HG02571 (cell line): ENCODE data around the gene KCNK6.

ENCODE experiments used
- ATAC-seq: cut with Tn5 transposase; IDR thresholded peaks from one replicate; pipeline ENCODE4 v1.9.1; 2021; ENCODE audit warnings: mild to moderate bottlenecking, moderate library complexity; ENCODE audit not compliant: unreplicated experiment

The KCNK6 gene

GRCh38 chr19:38294090-38294489, 25.6 kb upstream of the KCNK6 start:
- ATAC-seq = no peak

GRCh38 chr19:38298821-38299680, 20.6 kb upstream of the KCNK6 start:
- no peak for ATAC-seq

DNA sequence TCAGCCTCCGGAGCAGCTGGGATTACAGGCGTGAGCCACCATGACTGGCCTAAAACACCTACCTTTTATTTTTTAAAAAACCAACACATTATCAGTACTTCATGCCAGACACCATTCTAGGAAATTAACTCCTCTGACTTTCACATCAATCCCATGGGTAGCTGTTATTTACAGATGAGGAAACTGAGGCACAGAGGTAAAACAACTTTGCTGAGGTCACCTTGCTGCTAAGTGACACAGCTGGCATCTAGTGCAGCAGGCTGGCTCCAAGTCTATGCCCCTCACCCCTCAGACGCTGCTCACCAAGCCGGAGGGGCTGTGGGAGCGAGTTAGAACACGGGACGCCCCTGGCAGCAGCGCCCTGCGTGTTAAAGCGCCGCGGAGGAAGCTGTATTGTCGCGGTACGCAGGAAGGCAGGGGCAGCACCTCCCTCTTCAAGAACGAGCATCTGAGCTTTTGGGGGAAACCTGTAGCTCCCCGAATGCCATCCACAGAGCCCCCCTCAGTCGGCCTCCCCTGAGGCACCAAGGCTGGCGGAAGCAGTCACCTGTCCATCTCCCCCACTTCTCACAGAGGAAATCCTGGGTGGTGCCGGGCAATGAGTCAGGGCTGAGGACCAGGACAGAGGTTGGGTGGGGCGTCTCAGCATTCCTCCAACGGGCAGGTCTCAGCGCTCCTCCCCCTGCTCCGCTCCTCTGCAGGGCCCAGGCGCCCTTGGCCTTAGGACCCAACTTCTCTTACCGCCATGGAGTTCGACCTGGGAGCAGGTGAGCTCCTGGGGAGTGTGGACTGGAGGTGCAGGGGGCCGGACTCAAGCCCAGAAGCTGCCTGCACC, 15.9 kb upstream of the KCNK6 start, which contains the start of gene C19orf33:
TSS of gene C19orf33 (plus strand) at position 735 of the 835 bp plus-strand sequence. CDS start at position 746, 11 bp downstream.
- no peak for ATAC-seq

GRCh38 chr19:38304352-38304865, 15.2 kb upstream of the KCNK6 start:
- no peak for ATAC-seq

- no peak for ATAC-seq
Measured at GRCh38 chr19:38304866-38305429, 14.7 kb upstream of the KCNK6 start.

- ATAC-seq = no peak
Measured at GRCh38 chr19:38306236-38306635, 13.4 kb upstream of the KCNK6 start.

- ATAC-seq = no peak
Measured at GRCh38 chr19:38307076-38307475, 12.6 kb upstream of the KCNK6 start.

DNA sequence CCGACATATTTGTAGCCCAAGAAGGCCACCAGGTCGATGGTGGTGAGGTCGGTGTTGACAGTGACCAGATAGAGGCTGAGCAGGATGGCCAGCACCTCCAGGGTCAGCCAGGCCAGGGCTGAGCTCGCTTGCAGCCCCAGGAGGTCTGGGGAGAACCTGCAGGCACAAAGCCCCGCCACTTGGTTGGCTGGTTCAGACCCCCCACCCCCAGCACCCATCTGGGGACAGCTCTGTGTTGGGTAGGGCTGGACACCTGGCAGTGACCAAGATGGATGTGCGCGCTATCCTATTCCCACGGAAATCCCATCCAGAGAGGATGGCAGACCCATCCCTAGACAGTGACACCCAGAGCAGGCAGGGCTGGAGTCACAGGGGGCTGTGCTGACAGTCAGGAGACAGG, 12.0 kb upstream of the KCNK6 start:
- ATAC-seq = no peak

DNA sequence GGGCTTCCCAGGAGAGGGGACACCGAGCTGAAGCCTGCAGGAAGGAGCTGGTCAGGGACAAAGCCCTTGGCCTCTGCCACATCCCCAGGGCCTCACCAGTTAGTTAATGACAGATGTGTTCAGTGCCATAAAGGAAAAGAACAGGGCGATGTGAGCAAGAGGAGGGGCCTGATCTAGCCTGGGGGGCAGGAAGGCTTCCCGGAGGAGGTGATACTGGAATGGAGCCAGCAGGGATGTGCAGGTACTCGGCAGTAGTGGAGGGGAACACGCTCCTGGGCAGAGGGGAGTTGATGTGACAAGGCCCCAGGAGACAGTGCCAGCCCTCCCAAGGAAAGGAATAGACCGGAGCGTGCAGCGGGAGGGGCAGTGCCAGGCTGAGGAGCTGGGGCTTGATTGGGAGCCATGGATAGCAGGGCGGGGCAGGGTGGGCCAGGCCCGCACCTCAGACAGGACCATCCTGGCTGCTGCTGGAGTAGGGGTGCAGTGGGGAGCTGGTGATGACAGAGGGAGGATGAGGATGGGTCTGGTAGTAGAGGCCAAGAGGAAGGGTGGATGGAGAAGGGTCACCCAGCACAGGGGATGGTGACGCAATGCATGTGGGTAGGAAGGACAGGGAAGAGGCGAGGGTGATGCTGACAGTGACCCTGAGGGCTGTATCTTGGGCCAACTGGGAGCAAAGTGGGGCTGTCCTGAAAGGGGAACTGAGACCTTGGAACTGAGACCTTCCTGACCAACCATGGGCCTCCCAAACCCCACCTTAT, 11.5 kb upstream of the KCNK6 start:
- ATAC-seq = no peak

DNA sequence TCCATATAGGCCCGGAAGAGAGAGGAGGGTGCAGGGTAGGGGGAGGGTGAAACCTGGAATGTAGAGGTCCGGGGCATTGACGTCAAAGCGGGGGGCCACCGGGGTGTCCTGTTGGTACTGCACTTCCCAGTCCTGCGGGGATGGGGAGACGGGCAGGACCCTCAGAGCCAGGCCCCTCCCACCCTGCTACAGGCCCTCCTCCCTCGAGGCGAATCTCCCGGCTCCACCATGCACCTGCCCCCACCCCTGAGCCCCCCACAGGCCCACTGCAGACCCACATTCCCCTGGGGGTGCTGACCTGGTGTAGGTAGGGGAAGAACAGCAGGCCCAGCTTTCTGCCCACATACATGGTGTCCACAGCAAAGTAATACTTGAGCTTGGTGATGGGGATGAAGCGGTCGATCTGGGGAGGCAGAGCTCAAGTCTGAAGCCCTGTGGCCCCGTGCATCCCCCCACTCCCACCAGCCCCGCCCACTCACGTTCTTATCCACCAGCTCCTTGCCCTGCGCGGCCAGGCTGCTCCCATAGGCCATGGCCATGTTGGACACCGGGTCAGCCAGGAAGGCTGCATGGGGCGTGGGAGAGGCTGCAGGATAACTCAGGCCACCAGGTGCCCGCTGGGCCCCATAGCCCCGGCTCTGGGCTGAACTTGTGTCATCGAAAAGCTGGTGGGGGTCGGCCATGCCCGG, 10.6 kb upstream of the KCNK6 start:
- ATAC-seq = no peak

GRCh38 chr19:38309615-38310278, 9.9 kb upstream of the KCNK6 start:
- no peak for ATAC-seq

DNA sequence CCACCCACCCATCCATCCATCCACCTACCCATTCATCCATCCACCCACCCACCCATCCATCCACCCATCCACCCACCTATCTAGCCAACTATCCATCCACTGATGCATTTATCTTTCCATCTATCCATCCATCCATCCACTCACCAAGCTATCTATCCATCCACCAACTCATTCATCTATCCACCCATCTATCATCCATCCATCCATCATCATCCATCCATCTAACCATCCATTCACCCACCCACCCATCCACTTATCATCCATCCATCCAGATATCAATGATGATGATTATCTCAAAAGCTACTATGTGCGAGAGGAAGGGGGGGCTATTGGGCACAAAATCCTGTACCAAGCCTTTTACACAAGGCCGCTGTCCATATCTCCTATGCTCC, 9.4 kb upstream of the KCNK6 start:
- no peak for ATAC-seq

DNA sequence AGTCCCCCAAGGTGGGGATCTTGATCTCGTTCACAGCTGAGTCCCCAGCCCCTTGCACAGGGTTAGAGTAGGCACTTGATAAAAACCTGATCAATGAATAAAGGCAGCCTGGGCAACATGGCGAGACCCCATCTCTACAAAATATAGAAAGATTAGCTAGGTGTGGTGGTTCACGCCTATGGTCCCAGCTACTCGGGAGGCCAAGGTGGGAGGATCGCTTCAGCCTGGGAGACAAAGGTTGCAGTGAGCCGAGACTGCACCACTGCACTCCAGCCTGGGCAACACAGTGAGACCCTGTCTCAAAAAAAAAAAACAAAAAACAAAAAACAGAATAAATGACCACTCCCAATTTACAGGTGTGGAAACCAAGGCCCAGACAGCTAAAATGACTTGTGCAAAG, 8.7 kb upstream of the KCNK6 start:
- ATAC-seq = no peak

GRCh38 chr19:38315657-38316476, 3.8 kb upstream of the KCNK6 start, which contains the start of gene YIF1B:
Gene YIF1B (minus strand): TSS chr19:38315947. CDS start chr19:38315917, 30 bp downstream.
- peak; percentile 88 for ATAC-seq

- ATAC-seq = no peak
Measured at GRCh38 chr19:38316477-38317067, 3.1 kb upstream of the KCNK6 start.

- ATAC-seq = no peak
Measured at GRCh38 chr19:38317104-38317612, 2.5 kb upstream of the KCNK6 start.

DNA sequence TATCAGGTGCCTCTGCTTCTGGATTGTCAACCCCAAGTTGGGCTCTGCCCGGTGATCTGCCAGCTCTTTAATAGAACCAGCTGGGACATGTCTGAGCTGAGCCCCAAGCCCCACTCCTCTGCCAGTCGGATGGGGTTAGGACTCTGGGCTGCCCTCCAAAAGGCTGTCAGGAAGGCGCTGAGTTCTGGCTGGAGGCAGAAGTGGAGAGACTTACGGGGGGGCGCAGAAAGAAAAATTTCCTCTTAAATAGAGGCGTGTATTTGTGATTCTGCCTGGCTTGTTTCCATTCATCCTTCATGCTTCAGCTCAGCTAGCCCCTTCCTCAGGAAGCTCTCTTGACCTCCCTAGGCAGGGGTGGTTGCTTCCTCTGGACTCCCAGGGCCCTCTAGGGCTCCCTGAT, 985 bp upstream of the KCNK6 start:
- ATAC-seq = no peak

- ATAC-seq = no peak
Measured at GRCh38 chr19:38320969-38321339, 1.3 kb downstream of the KCNK6 start.
